ENCODE results near the gene C4A. TPM values are rescaled to one million over a fixed set of nuclear protein-coding genes. Genes with fewer than 3 reads are reported as not detected.
"Not testable (repeated sequence)": the region's sequence is repeated elsewhere in the genome, so short reads cannot be mapped to it uniquely, and the experiment has no call there.

The C4A gene
- total RNA-seq, 1 experiment from 2014 or later = 0.30 TPM

GRCh38 chr6:31972709-31973350, 9.0 kb upstream of the C4A start:
- in situ Hi-C loops (cut with HindIII; ENCODE audit: low pct_unique_long_range_greater_than_20kb, low sequenced_read_pairs) = no loop called here
- peak; percentile 38 for DNase-seq (ENCODE audit: low read depth)

- DNase-seq (ENCODE audit: low read depth); in situ Hi-C loops (cut with HindIII; ENCODE audit: low pct_unique_long_range_greater_than_20kb, low sequenced_read_pairs): not testable (repeated sequence)
These were observed 5.8 kb upstream of the C4A start for GRCh38 chr6:31976065-31976464.

GRCh38 chr6:31977816-31978431, 3.9 kb upstream of the C4A start:
- in situ Hi-C loops (cut with HindIII; ENCODE audit: low pct_unique_long_range_greater_than_20kb, low sequenced_read_pairs) = no loop called here
- DNase-seq (ENCODE audit: low read depth) = no peak

- in situ Hi-C loops (cut with HindIII; ENCODE audit: low pct_unique_long_range_greater_than_20kb, low sequenced_read_pairs) = no loop called here
These were observed 3.0 kb upstream of the C4A start for GRCh38 chr6:31978831-31979230.

GRCh38 chr6:31979238-31979898, 2.5 kb upstream of the C4A start:
- no peak for DNase-seq (ENCODE audit: low read depth)
- in situ Hi-C loops (cut with HindIII; ENCODE audit: low pct_unique_long_range_greater_than_20kb, low sequenced_read_pairs) = no loop called here

More at GRCh38 chr6:31978831-31979230, 3.0 kb upstream of the C4A start:
- DNase-seq (ENCODE audit: low read depth) = no peak

DNA sequence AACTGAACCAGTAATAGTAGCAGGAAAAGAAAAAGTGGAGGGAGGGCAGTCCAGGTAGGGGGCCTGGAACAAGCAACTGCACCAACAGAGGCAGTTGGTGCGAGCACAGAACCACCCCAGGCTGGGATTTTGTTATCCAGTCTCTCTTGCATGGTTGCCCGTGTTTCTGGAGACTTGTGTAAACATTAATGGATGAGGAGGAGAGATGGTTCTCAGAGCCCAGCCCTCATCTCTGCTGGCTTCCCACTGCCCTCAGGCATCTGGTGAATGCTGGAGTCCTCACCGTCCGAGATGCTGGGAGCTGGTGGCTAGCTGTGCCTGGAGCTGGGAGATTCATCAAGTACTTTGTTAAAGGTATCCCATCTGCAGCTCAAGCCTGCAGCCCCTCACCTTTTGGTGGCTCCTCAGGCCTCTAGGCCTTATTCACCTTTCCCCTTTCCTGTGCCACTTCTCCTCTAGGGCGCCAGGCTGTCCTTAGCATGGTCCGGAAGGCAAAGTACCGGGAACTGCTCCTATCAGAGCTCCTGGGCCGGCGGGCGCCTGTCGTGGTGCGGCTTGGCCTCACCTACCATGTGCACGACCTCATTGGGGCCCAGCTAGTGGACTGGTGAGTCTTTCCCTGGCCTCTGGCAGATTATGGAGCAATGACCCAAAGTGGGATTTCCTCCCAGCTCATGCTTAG, 1.5 kb upstream of the C4A start:
- in situ Hi-C loops (cut with HindIII; ENCODE audit: low pct_unique_long_range_greater_than_20kb, low sequenced_read_pairs); DNase-seq (ENCODE audit: low read depth): not testable (repeated sequence)

- in situ Hi-C loops (cut with HindIII; ENCODE audit: low pct_unique_long_range_greater_than_20kb, low sequenced_read_pairs); DNase-seq (ENCODE audit: low read depth): not testable (repeated sequence)
These were observed 859 bp upstream of the C4A start for GRCh38 chr6:31980998-31981397.

DNA sequence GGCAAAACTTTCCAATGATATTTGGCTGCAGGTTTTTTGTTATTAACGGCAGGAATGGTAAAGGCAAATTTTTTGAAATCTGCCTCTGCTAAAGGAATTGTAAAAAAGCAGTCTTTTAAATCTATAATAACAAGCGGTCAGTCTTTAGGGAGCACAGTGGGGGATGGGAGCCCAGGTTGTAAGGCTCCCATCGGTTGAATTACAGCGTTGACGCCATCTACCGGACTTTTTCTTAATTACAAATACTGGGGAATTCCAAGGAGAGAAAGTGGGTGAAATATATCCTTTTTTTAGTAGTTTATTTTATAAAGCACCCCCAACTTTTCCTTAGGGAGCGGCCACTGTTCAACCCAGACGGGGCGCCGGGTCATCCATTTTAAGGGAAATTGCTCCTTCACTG, 7.5 kb downstream of the C4A start:
- in situ Hi-C loops (cut with HindIII; ENCODE audit: low pct_unique_long_range_greater_than_20kb, low sequenced_read_pairs); DNase-seq (ENCODE audit: low read depth): not testable (repeated sequence)

DNA sequence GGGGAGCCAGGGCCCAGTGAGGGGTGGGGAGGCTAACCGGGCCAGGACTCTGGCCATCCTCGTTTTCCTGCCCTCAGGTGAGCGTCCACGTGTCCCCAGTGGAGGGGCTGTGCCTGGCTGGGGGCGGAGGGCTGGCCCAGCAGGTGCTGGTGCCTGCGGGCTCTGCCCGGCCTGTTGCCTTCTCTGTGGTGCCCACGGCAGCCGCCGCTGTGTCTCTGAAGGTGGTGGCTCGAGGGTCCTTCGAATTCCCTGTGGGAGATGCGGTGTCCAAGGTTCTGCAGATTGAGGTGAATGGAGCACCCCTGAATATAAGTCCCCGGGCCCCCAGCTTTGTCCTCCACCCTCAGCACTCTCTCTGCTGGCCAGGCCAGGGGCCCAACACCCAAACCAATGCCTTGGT, 12.6 kb downstream of the C4A start:
- DNase-seq (ENCODE audit: low read depth); in situ Hi-C loops (cut with HindIII; ENCODE audit: low pct_unique_long_range_greater_than_20kb, low sequenced_read_pairs): not testable (repeated sequence)

DNA sequence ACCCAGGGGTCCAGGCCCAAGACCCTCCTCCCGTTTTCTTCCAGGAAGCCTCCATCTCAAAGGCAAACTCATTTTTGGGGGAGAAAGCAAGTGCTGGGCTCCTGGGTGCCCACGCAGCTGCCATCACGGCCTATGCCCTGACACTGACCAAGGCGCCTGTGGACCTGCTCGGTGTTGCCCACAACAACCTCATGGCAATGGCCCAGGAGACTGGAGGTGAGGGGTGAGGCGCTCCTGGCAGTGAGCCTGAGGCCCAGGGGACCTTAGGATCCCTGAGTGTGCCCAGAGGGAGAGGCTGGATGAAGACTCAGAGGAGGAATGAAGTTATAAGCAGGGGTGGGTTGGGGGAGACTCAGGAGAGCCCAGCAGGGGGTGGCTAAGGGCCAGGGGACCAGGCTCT, 14.5 kb downstream of the C4A start:
- in situ Hi-C loops (cut with HindIII; ENCODE audit: low pct_unique_long_range_greater_than_20kb, low sequenced_read_pairs); DNase-seq (ENCODE audit: low read depth): not testable (repeated sequence)

- DNase-seq (ENCODE audit: low read depth); in situ Hi-C loops (cut with HindIII; ENCODE audit: low pct_unique_long_range_greater_than_20kb, low sequenced_read_pairs): not testable (repeated sequence)
These were observed 20.9 kb downstream of the C4A start for GRCh38 chr6:32002546-32003268.

GRCh38 chr6:32003301-32003700, 21.4 kb downstream of the C4A start:
- in situ Hi-C loops (cut with HindIII; ENCODE audit: low pct_unique_long_range_greater_than_20kb, low sequenced_read_pairs) = not testable (repeated sequence)

GRCh38 chr6:32004393-32004792, 22.5 kb downstream of the C4A start:
- DNase-seq (ENCODE audit: low read depth); in situ Hi-C loops (cut with HindIII; ENCODE audit: low pct_unique_long_range_greater_than_20kb, low sequenced_read_pairs): not testable (repeated sequence)

More at GRCh38 chr6:32003301-32003700, 21.4 kb downstream of the C4A start:
- DNase-seq (ENCODE audit: low read depth) = not testable (repeated sequence)

DNA sequence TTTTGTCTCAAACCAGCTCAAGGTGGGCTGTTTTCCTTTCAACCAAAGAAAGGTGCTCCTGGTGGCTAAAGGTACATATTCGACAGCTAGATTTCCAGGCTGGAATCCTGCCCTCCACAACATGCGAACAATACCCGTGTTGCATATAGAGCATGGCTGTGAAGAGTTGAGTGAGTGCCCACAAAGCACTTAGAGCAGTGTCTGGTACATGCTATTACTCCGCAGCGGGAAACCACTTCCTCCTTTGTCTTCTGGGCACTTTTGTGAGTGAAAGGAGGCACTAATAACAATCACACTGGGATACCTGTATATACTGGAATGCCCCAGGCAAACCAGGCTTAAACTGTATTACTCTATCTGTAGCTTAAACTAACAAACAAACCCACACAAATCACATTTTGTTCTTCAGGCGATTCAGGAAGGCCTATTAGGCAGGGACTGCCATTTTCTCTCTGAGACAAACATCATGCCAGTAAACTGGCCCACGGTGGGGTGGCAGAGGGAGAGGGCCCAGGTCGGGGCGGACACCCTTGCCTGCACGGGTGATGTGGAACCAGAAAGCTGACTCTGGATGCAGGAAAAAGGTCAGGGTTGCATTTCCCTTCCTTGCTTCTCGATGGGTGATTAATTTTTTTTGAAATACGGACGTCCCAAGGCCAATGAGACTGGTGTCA, 23.1 kb downstream of the C4A start:
- DNase-seq (ENCODE audit: low read depth); in situ Hi-C loops (cut with HindIII; ENCODE audit: low pct_unique_long_range_greater_than_20kb, low sequenced_read_pairs): not testable (repeated sequence)

DNA sequence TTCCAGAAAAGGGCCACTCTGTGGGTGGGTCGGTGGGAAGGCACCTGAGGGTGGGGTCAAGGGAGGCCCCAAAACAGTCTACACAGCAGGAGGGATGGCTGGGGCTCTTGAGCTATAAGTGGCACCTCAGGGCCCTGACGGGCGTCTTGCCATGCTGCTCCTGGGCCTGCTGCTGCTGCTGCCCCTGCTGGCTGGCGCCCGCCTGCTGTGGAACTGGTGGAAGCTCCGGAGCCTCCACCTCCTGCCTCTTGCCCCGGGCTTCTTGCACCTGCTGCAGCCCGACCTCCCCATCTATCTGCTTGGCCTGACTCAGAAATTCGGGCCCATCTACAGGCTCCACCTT, 23.7 kb downstream of the C4A start:
- DNase-seq (ENCODE audit: low read depth); in situ Hi-C loops (cut with HindIII; ENCODE audit: low pct_unique_long_range_greater_than_20kb, low sequenced_read_pairs): not testable (repeated sequence)

GRCh38 chr6:32005991-32006529, 24.2 kb downstream of the C4A start:
- DNase-seq (ENCODE audit: low read depth); in situ Hi-C loops (cut with HindIII; ENCODE audit: low pct_unique_long_range_greater_than_20kb, low sequenced_read_pairs): not testable (repeated sequence)

DNA sequence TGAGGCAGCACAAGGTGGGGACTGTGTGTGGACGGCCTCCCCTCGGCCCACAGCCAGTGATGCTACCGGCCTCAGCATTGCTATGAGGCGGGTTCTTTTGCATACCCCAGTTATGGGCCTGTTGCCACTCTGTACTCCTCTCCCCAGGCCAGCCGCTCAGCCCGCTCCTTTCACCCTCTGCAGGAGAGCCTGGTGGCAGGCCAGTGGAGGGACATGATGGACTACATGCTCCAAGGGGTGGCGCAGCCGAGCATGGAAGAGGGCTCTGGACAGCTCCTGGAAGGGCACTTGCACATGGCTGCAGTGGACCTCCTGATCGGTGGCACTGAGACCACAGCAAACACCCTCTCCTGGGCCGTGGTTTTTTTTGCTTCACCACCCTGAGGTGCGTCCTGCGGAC, 25.2 kb downstream of the C4A start:
- in situ Hi-C loops (cut with HindIII; ENCODE audit: low pct_unique_long_range_greater_than_20kb, low sequenced_read_pairs); DNase-seq (ENCODE audit: low read depth): not testable (repeated sequence)

All from Caki2 (cell line).